Measurements from ENCODE around the gene TSPYL2.

The TSPYL2 gene

GRCh38 chrX:53093177-53093655, 11.0 kb downstream of the TSPYL2 start:
- peak overlapping the region; percentile 82 for H3K4me3 ChIP-seq (replicated peaks; ENCODE audit: low read depth, low read length)
- peak; percentile 77 for DNase-seq (ENCODE audit: extremely low read depth, insufficient read length)
- no peaks in the 10 kb centered on the region for H3K36me3 ChIP-seq (ENCODE audit: control insufficient read depth, insufficient read depth, low read length)
- H3K27me3 ChIP-seq (replicated peaks; ENCODE audit: control insufficient read depth, insufficient read depth, low read length): no peaks in the 10 kb centered on the region
- TF ChIP-seq, protein P1, sequence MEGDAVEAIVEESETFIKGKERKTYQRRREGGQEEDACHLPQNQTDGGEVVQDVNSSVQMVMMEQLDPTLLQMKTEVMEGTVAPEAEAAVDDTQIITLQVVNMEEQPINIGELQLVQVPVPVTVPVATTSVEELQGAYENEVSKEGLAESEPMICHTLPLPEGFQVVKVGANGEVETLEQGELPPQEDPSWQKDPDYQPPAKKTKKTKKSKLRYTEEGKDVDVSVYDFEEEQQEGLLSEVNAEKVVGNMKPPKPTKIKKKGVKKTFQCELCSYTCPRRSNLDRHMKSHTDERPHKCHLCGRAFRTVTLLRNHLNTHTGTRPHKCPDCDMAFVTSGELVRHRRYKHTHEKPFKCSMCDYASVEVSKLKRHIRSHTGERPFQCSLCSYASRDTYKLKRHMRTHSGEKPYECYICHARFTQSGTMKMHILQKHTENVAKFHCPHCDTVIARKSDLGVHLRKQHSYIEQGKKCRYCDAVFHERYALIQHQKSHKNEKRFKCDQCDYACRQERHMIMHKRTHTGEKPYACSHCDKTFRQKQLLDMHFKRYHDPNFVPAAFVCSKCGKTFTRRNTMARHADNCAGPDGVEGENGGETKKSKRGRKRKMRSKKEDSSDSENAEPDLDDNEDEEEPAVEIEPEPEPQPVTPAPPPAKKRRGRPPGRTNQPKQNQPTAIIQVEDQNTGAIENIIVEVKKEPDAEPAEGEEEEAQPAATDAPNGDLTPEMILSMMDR (IDR thresholded peaks at IDR 0.05; ENCODE audit: insufficient read depth, low read length, poor library complexity, severe bottlenecking): peak; percentile 61

GRCh38 chrX:53093748-53094581, 11.8 kb downstream of the TSPYL2 start, which contains the start of gene KANTR:
KANTR (plus strand) TSS chrX:53094142; CDS start chrX:53124273, 30,131 bp downstream.
- H3K27me3 ChIP-seq (replicated peaks; ENCODE audit: control insufficient read depth, insufficient read depth, low read length): no peaks in the 10 kb centered on the region
- H3K36me3 ChIP-seq (ENCODE audit: control insufficient read depth, insufficient read depth, low read length): no peaks in the 10 kb centered on the region
- DNase-seq (ENCODE audit: extremely low read depth, insufficient read length): peak; percentile 85
- TF ChIP-seq, protein P1 (IDR thresholded peaks at IDR 0.05; ENCODE audit: insufficient read depth, low read length, poor library complexity, severe bottlenecking): no peak
- H3K4me3 ChIP-seq (replicated peaks; ENCODE audit: low read depth, low read length): peak within 1 kb of the TSS; percentile 82

DNA sequence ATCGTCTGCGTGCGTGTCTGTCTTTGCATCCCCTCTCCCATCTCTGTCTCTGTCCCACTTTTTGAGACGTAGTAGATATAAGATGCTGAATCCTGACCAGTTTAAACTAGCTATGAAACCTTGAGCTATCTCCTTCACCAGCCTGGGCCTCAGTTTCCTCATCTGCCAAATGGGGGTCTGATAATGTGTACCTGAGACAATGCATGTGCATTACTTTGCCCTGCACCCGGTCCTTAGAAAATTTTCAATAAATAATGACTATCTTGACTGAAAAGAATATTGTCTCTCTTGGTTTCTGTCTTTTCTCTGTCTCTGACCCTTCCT, 12.4 kb downstream of the TSPYL2 start:
- H3K36me3 ChIP-seq (ENCODE audit: control insufficient read depth, insufficient read depth, low read length): no peaks in the 10 kb centered on the region
- TF ChIP-seq, protein P1 (IDR thresholded peaks at IDR 0.05; ENCODE audit: insufficient read depth, low read length, poor library complexity, severe bottlenecking): no peak
- no peak for DNase-seq (ENCODE audit: extremely low read depth, insufficient read length)
- peak overlapping the region; percentile 82 for H3K4me3 ChIP-seq (replicated peaks; ENCODE audit: low read depth, low read length)
- no peaks in the 10 kb centered on the region for H3K27me3 ChIP-seq (replicated peaks; ENCODE audit: control insufficient read depth, insufficient read depth, low read length)

DNA sequence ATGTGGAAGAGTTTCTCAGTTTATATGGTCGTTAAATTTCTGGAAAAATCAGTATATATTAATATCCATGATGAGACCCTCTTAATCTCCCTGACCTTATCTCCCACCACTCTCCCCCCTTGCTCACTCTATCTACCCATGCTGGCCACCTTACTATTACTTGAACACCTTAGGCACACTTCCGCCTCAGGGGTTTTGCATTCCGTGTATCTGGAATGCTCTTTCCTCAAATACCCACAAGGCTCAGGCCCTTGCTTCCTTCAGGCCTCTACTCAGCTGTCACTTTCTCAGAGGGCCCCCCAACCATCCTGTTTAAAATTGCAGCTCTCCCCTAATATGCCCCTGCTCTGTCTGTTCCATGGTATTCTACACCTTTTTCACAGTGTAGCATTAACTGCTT, 13.6 kb downstream of the TSPYL2 start:
- TF ChIP-seq, protein P1 (IDR thresholded peaks at IDR 0.05; ENCODE audit: insufficient read depth, low read length, poor library complexity, severe bottlenecking): no peak
- Histone ChIP-seq H3K36me3 (ENCODE audit: control insufficient read depth, insufficient read depth, low read length) (no peaks in the 10 kb centered on the region), H3K27me3 (replicated peaks; ENCODE audit: control insufficient read depth, insufficient read depth, low read length) (no peaks in the 10 kb centered on the region), H3K4me3 (replicated peaks; ENCODE audit: low read depth, low read length) (no peak overlapping the region)
- DNase-seq (ENCODE audit: extremely low read depth, insufficient read length): no peak

- no peak for DNase-seq (ENCODE audit: extremely low read depth, insufficient read length)
- H3K36me3 ChIP-seq (ENCODE audit: control insufficient read depth, insufficient read depth, low read length): no peaks in the 10 kb centered on the region
- H3K27me3 ChIP-seq (replicated peaks; ENCODE audit: control insufficient read depth, insufficient read depth, low read length): no peaks in the 10 kb centered on the region
- no peak overlapping the region for H3K4me3 ChIP-seq (replicated peaks; ENCODE audit: low read depth, low read length)
- TF ChIP-seq, protein P1 (IDR thresholded peaks at IDR 0.05; ENCODE audit: insufficient read depth, low read length, poor library complexity, severe bottlenecking): no peak
These were observed 32.8 kb downstream of the TSPYL2 start for GRCh38 chrX:53114864-53115549.
